ENCODE results near the gene CDC6. TPM values are rescaled to one million over a fixed set of nuclear protein-coding genes. Genes with fewer than 3 reads are reported as not detected.
"Not testable (repeated sequence)": the region's sequence is repeated elsewhere in the genome, so short reads cannot be mapped to it uniquely, and the experiment has no call there.

CDC6 gene
- total RNA-seq, 1 donor from 2014 or later, result 1.2 TPM

GRCh38 chr17:40297511-40297910, 9.8 kb downstream of the CDC6 start:
- intact Hi-C loops (cut with DNase I), result no loop called here
- no peak for DNase-seq (ENCODE audit: low spot score in 2 of 2)
- H3K9me3 ChIP-seq, result no peaks in the 10 kb centered on the region
- no peaks in the 10 kb centered on the region for H3K27me3 ChIP-seq
- H3K4me1 ChIP-seq, result peaks cover 0 to 2% of the 10 kb centered on the region in 2 donors
- H3K4me3 ChIP-seq, result no peak overlapping the region
- H3K36me3 ChIP-seq, result no peaks in the 10 kb centered on the region
- no peak overlapping the region for H3K27ac ChIP-seq
- TF ChIP-seq CTCF (IDR thresholded peaks at IDR 0.05), result no peak

DNA sequence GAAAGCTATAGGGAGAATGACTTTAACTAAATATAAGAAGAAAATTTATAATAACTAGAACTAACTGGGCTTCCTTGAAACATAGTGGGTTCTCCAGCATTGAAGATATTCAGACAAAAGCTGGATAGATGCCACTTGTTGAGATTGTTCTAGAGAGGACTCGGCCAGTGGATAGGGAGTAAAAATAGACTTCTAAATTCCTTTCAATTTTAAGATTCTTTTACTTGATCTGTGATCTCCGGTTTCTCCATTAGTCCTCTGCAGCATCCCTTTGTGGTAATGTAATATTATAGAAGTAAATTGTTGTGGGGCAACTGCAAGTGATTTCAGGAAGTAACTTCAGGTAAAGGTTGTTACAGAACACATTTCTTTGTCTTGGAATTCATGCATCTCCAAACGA, 11.0 kb downstream of the CDC6 start:
- Histone ChIP-seq H3K36me3 (no peaks in the 10 kb centered on the region), H3K27ac (no peak overlapping the region), H3K27me3 (no peaks in the 10 kb centered on the region), H3K4me3 (no peak overlapping the region), H3K4me1 (peaks cover 0 to 5% of the 10 kb centered on the region in 2 donors), H3K9me3 (no peaks in the 10 kb centered on the region)
- intact Hi-C loops (cut with DNase I), result no loop called here
- no peak for DNase-seq (ENCODE audit: low spot score in 2 of 2)
- TF ChIP-seq CTCF (IDR thresholded peaks at IDR 0.05), result no peak

GRCh38 chr17:40299159-40299757, 11.6 kb downstream of the CDC6 start:
- intact Hi-C loops (cut with DNase I); H3K27ac ChIP-seq; H3K27me3 ChIP-seq; DNase-seq (ENCODE audit: low spot score in 2 of 2); H3K4me1 ChIP-seq; H3K9me3 ChIP-seq; H3K36me3 ChIP-seq; H3K4me3 ChIP-seq: not testable (repeated sequence)

- intact Hi-C loops (cut with DNase I), result no loop called here
- H3K27ac ChIP-seq, result no peak overlapping the region
- H3K27me3 ChIP-seq, result no peaks in the 10 kb centered on the region
- H3K4me3 ChIP-seq, result no peak overlapping the region
- TF ChIP-seq CTCF (IDR thresholded peaks at IDR 0.05), result no peak
- no peak for DNase-seq (ENCODE audit: low spot score in 2 of 2)
- H3K9me3 ChIP-seq, result no peaks in the 10 kb centered on the region
- peaks cover 0 to 8% of the 10 kb centered on the region in 2 donors for H3K4me1 ChIP-seq
- no peaks in the 10 kb centered on the region for H3K36me3 ChIP-seq
Measured at GRCh38 chr17:40301315-40301714, 13.6 kb downstream of the CDC6 start.

GRCh38 chr17:40303009-40303657, 15.5 kb downstream of the CDC6 start:
- peaks cover 0 to 10% of the 10 kb centered on the region in 2 donors for H3K4me1 ChIP-seq
- intact Hi-C loops (cut with DNase I), result loop anchor here (1.0 kb wide), 1 partner anchor 52 kb away; no protein-coding TSS in a partner anchor
- no peak overlapping the region for H3K4me3 ChIP-seq
- TF ChIP-seq CTCF (IDR thresholded peaks at IDR 0.05), result peak; percentile 68 to 78 (median 71)
- peak in 1 of 2 donors; percentile 76 for DNase-seq (ENCODE audit: low spot score in 2 of 2)
- H3K36me3 ChIP-seq, result no peaks in the 10 kb centered on the region
- no peaks in the 10 kb centered on the region for H3K9me3 ChIP-seq
- no peak overlapping the region for H3K27ac ChIP-seq
- no peaks in the 10 kb centered on the region for H3K27me3 ChIP-seq

- peak in 1 of 2 donors; percentile 63 for DNase-seq (ENCODE audit: low spot score in 2 of 2)
- Histone ChIP-seq H3K27me3 (no peaks in the 10 kb centered on the region), H3K4me3 (no peak overlapping the region), H3K4me1 (peaks cover 4 to 15% of the 10 kb centered on the region in 2 donors), H3K36me3 (no peaks in the 10 kb centered on the region), H3K9me3 (no peaks in the 10 kb centered on the region), H3K27ac (peak overlapping the region in 1 of 2 donors; percentile 14)
- intact Hi-C loops (cut with DNase I), result loop anchor here (1.0 kb wide), 1 partner anchor 51 kb away; no protein-coding TSS in a partner anchor
- TF ChIP-seq CTCF (IDR thresholded peaks at IDR 0.05), result no peak
Measured at GRCh38 chr17:40303708-40304551, 16.3 kb downstream of the CDC6 start.

GRCh38 chr17:40304552-40304863, 16.8 kb downstream of the CDC6 start:
- H3K27me3 ChIP-seq; H3K9me3 ChIP-seq; H3K27ac ChIP-seq; H3K4me3 ChIP-seq; intact Hi-C loops (cut with DNase I); H3K36me3 ChIP-seq: not testable (repeated sequence)
- H3K4me1 ChIP-seq, result peaks cover 10 to 20% of the 10 kb centered on the region in 2 donors
- DNase-seq (ENCODE audit: low spot score in 2 of 2), result peak in 1 of 2 donors; percentile 66

DNA sequence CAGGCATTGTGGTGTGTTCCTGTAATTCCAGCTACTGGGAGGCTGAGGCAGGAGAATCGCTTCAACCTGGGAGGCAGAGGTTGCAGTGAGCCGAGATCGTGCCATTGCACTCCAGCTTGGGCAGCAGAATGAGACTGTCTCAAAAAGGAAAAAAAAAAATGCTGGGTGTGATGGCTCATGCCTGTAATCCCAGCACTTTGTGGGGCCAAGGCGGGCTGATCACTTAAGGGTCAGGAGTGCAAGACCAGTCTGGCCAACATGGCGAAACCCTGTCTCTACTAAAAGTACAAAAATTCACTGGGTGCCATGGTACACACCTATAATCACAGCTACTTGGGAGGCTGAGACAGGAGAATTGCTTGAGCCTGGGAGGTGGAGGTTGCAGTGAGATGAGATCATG, 17.2 kb downstream of the CDC6 start:
- H3K4me1 ChIP-seq, result peaks cover 13 to 22% of the 10 kb centered on the region in 2 donors
- not testable (repeated sequence) for H3K4me3 ChIP-seq; H3K36me3 ChIP-seq; H3K9me3 ChIP-seq; H3K27ac ChIP-seq; DNase-seq (ENCODE audit: low spot score in 2 of 2); H3K27me3 ChIP-seq
- intact Hi-C loops (cut with DNase I), result loop anchor here (5.0 kb wide), 1 partner anchor 232 kb away; no protein-coding TSS in a partner anchor

Measured in ascending aorta (tissue), 2 donors.